ENCODE measurements around the gene NELFB. TPM values are rescaled to one million over a fixed set of nuclear protein-coding genes. Genes with fewer than 3 reads are reported as not detected.

The NELFB gene
- total RNA-seq, 2 experiments from 2014 or later = 67.0 to 70.9 TPM

DNA sequence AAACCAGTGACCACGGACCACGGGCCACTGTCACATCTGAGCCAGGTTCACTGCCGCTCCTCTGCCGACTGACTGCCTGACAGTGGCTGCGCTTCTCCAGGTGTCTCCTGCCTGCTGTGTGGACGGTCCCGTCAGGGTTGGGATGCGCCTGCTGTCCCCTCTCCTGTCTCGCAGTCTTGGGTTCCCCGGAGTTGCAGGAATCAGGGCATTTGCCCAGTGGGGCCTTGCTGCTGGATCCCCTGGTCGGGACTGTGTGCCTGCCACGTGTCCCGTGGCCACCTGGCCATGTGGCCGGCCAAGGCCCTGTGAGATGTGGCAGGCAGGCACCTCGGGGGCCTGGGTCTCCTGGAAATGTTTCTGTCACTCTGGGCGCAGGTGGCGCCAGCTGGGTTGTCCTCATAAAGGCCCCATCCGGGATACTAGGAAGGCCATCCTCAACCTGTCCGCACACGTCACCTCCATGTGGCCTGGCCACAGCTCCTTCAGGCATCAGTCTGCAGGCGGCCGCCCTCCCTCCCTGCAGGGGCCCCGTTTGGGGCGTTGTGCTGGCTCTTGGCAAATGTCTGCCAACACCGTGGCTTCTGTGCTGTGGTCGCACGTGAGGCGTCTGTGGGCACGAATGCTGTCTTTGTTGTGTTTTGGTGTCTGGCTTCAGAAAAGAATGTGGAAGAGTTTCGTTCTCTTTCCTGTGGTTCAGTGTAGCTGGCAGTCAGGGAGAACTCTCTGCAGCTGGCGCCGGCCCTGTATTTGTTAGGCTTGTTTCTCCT is 16.0 kb downstream of the NELFB start:
- CTCF ChIA-PET = no interaction called here
- POLR2A ChIA-PET = no interaction called here

- POLR2A ChIA-PET = no interaction called here
- CTCF ChIA-PET = no interaction called here
These were observed 16.6 kb downstream of the NELFB start for GRCh38 chr9:137271696-137272076.

DNA sequence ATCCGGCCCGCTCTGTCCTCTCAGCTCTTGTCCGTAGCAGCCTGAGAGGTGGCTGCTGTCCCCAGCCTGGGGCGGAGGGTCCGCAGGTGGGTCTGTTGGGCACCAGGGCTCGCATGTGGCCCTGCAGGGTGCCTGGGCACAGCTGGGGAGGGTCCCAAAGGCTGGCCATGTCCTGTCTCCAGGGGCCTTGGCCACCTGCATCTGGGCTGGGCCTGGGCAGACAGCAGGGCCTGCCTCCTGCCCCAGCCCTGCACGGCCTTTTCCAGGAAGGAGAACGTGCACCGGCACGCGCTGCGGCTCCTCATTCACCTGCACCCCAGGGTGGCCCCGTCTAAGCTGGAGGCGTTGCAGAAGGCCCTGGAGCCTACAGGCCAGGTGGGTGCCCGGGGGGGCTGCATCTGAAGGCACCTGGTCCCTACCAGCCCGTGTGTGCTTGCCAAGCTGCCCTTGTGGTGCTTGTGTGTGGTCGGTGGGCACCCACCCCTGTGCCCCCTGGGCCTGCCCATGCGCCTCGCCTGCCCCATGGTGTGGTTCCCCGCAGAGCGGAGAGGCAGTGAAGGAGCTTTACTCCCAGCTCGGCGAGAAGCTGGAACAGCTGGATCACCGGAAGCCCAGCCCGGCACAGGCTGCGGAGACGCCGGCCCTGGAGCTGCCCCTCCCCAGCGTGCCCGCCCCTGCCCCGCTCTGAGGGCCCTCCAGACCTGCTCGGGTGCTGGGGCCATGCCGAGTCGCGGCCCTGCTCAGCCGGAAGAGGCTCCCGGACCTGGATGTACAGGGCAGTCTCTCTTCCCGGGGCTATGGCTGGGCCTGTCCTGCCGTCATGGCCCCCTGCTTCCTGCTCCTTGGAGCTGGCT is 17.3 kb downstream of the NELFB start:
- ChIA-PET CTCF (no interaction called here), POLR2A (no interaction called here)

GRCh38 chr9:137273095-137273490 is 18.0 kb downstream of the NELFB start:
- CTCF ChIA-PET = no interaction called here
- POLR2A ChIA-PET = no interaction called here

DNA sequence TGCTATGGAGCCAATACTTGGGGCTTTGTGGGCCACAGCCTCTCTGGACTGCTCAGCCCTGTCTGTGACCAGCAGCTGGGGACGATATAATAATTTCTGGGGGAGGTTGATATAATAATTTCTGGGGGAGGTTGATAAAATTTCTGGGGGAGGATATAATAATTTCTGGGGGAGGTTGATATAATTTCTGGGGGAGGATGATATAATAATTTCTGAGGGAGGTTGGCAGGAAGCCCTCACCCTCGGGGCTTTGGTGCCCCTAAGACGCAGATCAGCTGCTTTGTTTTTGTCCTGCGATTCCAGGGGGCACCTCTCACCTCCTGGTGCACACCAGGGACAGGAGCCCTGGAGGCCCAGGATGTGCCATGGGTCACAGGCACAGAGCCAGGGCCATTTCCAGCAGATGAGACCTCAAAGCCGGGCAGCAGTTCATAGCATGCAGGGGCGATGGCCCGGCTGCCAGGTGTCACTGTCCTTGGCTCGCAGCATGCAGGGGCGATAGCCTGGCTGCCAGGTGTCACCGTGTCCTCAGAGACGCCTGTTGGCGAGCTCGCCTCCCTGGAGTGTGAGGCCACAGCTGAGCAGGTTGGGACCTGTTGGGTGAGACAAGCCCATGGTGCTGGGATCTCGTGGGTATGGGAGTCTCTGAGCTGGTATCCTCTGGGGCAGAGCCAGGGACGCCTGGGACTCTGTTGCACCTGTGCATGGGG is 18.6 kb downstream of the NELFB start:
- ChIA-PET POLR2A (no interaction called here), CTCF (no interaction called here)

GRCh38 chr9:137275203-137275587 is 20.1 kb downstream of the NELFB start:
- ChIA-PET POLR2A (no interaction called here), CTCF (no interaction called here)

- ChIA-PET POLR2A (interaction anchor here (0.8 kb wide), 1 partner anchor 15 kb away, joined by 3 read pairs; no protein-coding TSS in a partner anchor), CTCF (interaction anchor here (1.1 to 1.5 kb wide), 3 partner anchors 11 to 147 kb away, joined by 3 to 4 read pairs (median 3); partner anchors contain the start of gene EXD3)
These were observed 20.7 kb downstream of the NELFB start for GRCh38 chr9:137275588-137276472.

DNA sequence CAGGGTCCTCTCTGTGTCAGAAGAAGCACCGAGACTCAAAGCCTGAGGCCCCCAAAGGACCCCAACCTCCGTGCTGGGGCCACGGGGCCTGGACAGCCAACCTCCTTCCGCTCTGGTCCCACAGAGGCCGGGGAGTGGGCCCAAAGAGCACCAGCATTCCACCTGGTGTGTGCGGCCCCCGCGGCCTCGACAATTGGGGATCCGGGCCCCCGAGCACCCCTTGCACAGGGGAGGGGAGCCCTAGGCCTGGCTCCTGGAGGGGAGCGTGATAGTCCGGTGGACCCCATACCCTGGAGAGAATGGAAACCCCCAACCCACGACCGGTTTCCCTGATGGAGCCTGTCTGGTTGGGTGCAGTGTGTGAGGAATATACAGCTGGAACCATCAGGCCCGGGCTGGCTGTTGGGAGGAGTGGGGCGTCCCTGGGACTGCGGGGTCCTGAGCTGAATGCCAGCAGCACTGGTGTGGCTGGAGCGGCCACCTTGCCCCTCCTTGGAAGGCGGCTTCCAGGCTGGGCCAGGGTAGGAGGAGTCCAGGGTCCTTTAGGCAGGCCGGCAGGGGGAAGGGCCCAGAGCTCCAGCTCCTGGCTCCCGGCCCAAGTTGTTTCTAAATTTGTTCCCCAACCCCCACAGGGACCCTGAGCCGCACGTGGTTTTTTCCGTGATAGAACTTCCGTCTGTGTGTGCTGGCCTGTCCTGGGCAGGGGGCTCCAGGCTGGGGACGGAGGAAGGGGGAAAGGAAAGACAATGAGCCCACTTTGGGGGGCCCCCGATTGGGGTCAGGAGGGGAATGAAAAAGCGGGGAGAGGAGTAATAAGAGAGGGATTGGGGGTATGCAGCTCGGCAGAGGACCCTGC is 21.6 kb downstream of the NELFB start:
- CTCF ChIA-PET = interaction anchor here (1.1 to 1.5 kb wide), 3 partner anchors 10 to 146 kb away, joined by 3 to 4 read pairs (median 3); partner anchors contain the start of gene EXD3
- POLR2A ChIA-PET = interaction anchor here (0.6 to 1.0 kb wide), 3 partner anchors 14 to 22 kb away, joined by 3 read pairs; no protein-coding TSS in a partner anchor

DNA sequence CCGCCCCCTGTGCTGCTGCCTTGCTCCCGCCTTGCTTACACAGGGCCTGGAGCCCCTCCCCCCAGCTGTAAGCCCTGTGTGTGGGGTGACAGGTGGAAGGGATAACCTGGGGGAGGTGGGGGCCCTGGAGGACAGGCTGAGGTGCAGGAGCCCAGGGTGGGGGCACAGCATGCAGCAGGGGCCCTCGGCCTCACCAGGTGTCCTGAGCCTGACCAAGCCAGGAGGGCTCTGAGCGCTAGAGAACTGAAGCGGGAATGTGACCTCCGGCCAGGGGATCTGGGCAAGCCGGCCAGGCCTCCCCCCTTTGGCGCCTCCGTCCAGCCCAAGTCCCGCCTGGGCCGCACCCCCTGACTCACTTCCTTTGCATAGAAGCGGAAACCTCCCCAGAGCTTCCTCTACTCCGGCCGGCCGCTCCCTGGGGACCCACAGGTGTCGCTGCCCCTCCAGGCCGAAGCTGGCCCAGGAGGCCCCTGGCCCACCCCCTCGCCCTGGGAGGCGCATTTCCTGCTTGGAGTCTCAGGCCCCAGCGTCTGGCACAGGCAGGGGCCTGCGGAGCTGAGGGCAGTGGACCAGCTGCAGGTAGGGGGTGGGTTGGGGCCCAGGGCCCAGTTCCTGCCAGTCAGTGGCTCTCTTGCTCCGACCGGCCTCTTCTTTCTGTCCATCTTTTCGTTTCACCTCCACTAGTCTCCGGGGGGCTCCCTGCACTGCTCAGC is 22.4 kb downstream of the NELFB start, which contains the start of gene TOR4A:
Gene TOR4A, plus strand, starts transcription at position 398 of the 713 bp plus-strand sequence. CDS start 964 bp downstream, outside the sequence.
- ChIA-PET POLR2A (interaction anchor here (0.6 to 1.0 kb wide), 2 partner anchors 20 to 23 kb away, joined by 3 read pairs; no protein-coding TSS in a partner anchor), CTCF (interaction anchor here (1.1 to 1.5 kb wide), 2 partner anchors 9 to 145 kb away, joined by 3 to 4 read pairs; partner anchors contain the start of gene EXD3)

GRCh38 chr9:137278061-137278701 is 23.1 kb downstream of the NELFB start:
- CTCF ChIA-PET = no interaction called here

GRCh38 chr9:137278721-137279711 is 23.9 kb downstream of the NELFB start:
- CTCF ChIA-PET = no interaction called here
- POLR2A ChIA-PET = no interaction called here

More at GRCh38 chr9:137278061-137278701, 23.1 kb downstream of the NELFB start:
- POLR2A ChIA-PET = interaction anchor here (1.0 kb wide), 1 partner anchor 24 kb away, joined by 3 read pairs; no protein-coding TSS in a partner anchor

DNA sequence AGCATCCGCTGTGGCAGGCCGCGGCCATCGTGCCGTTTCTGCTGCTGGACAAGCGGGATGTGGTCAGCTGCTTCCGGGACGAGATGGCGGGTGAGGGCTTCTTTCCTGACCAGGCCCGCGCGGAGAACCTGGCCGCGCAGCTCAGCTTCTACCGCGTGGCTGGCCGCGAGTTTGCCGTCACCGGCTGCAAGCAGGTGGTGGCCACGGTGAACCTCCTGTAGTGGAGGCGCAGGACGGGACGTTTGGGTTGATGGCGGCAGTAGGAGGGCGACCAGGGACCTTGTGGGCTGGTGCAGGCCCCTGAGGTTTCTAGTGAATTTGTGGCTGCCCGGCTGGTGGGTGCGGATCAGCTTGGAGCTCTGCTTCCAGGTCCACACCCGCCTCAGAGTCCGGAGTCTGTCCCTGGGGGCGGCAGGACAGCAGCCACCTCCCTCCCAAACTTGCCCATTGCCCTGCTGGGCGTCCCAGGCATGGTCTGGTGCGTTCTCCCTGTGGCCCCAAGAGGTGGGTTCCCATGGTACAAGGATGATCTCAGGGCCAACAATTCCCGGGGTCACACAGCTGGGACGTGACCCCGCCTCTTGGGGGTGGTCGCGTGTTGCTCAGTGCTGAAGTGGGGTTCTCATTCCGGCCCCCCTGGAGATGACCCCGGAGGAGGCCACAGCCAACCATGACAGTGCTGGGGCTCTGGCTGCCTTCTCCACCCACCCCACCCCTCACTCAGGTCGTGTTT is 24.8 kb downstream of the NELFB start:
- ChIA-PET POLR2A (no interaction called here), CTCF (interaction anchor here (0.5 to 0.6 kb wide), 2 partner anchors 11 to 194 kb away, joined by 3 to 5 read pairs; no protein-coding TSS in a partner anchor)

GRCh38 chr9:137280474-137281344 is 25.6 kb downstream of the NELFB start:
- POLR2A ChIA-PET = no interaction called here
- CTCF ChIA-PET = interaction anchor here (0.6 kb wide), 2 partner anchors 10 to 16 kb away, joined by 5 to 6 read pairs; no protein-coding TSS in a partner anchor
